K562 (cell line): ENCODE results near the gene GBA2. TPM values are rescaled to one million over a fixed set of nuclear protein-coding genes. Genes with fewer than 3 reads are reported as not detected.

Experiments used
- ATAC-seq: fragments of 200-7000 bp; cut with Tn5 transposase; 3 replicates; pipeline ENCODE4 v1.9.1; 2020; ENCODE audit warnings: moderate library complexity
- BruUV-seq: library from RNA; stranded (reverse); fragments of 400-500 nt; replicated peaks from 2 replicates; lab custom pipeline; 2021; lab: Mats Ljungman, UMichigan
- CTCF ChIA-PET: fragments of 300-600 bp; formaldehyde crosslinking; extraction: SDS; loops from one replicate; lab custom pipeline; 2021; ENCODE audit warnings: low intra/inter-chr PET ratio; lab: Yijun Ruan, JAX
- POLR2A ChIA-PET: fragments of 300-600, 350-650 bp; sonication (Branson Sonifier 250); formaldehyde crosslinking; extraction: SDS; loops from one replicate; lab custom pipeline; 2021; ENCODE audit warnings: antibody characterized with exemption, inconsistent platforms; lab: Yijun Ruan, JAX
- DNase-seq, 4 experiments: peaks; one replicate each; pipeline versions ENCODE4 v3.0.0 to v3.0.0-alpha.2; 2011 to 2018; ENCODE audit warnings: low spot score in 3 of 4, mixed read lengths in 3 of 4; ENCODE audit errors: extremely low read depth in 1 of 4
- FAIRE-seq: peaks from 2 replicates; lab custom pipeline; 2011; peaks lifted over from hg19 to GRCh38; lab: Jason Lieb, UNC
- H2AFZ ChIP-seq: 2 replicates; pipeline ENCODE4 v1.6.0; 2011; ENCODE audit warnings: low read depth, low read length, control low read depth, inconsistent platforms
- H3K27ac ChIP-seq: fragments of 200-600 bp; 3 replicates; pipeline ENCODE4 v1.8.0; 2011; ENCODE audit warnings: low read depth, mild to moderate bottlenecking, control low read depth, inconsistent platforms, low read length, moderate library complexity, mixed read lengths; ENCODE audit errors: extremely low read depth
- H3K27me3 ChIP-seq, 2 experiments: fragments of 300-600 bp in 1 of 2; 2 replicates in 1 of 2; 3 replicates in 1 of 2; pipeline versions ENCODE4 v1.6.0 to v1.8.0; 2011; ENCODE audit warnings: inconsistent platforms in 2 of 2, low read length in 2 of 2, mild to moderate bottlenecking in 1 of 2, mixed read lengths in 1 of 2, moderate library complexity in 1 of 2; ENCODE audit not compliant: control insufficient read depth in 2 of 2, insufficient read depth in 2 of 2
- H3K36me3 ChIP-seq: fragments of 300-600 bp; 3 replicates; pipeline ENCODE4 v1.8.0; 2011; ENCODE audit warnings: mild to moderate bottlenecking, low read length, inconsistent platforms; ENCODE audit not compliant: control insufficient read depth, insufficient read depth
- H3K4me1 ChIP-seq, 2 experiments: fragments of 200-600 bp in 1 of 2; replicated peaks in 1 of 2; 2 replicates in 1 of 2; 3 replicates in 1 of 2; pipeline versions ENCODE4 v1.5.1 to v1.8.0; 2011; ENCODE audit warnings: inconsistent platforms in 2 of 2, low read length in 2 of 2, mild to moderate bottlenecking in 1 of 2, mixed read lengths in 1 of 2, moderate library complexity in 1 of 2; ENCODE audit not compliant: control insufficient read depth in 2 of 2, insufficient read depth in 2 of 2
- H3K4me2 ChIP-seq: 2 replicates; pipeline ENCODE4 v1.6.1; 2011; ENCODE audit warnings: low read length, control low read depth, inconsistent platforms, mixed read lengths; ENCODE audit not compliant: insufficient read depth
- H3K4me3 ChIP-seq: fragments of 200-600 bp; sonication (generic), shearing (Covaris generic); 2 replicates; pipeline ENCODE4 v1.5.1; 2016; ENCODE audit warnings: control low read depth, inconsistent platforms
- H3K79me2 ChIP-seq: fragments of 200-600 bp; 3 replicates; pipeline ENCODE4 v1.8.0; 2011; ENCODE audit warnings: low read length, inconsistent platforms; ENCODE audit not compliant: control insufficient read depth, insufficient read depth
- H3K9ac ChIP-seq, 2 experiments: 2 replicates each; pipeline versions ENCODE4 v1.6.0 to v1.6.1; 2011; ENCODE audit warnings: low read depth in 2 of 2, low read length in 2 of 2, control low read depth in 1 of 2, inconsistent platforms in 1 of 2, mild to moderate bottlenecking in 1 of 2, mixed read lengths in 1 of 2; ENCODE audit not compliant: insufficient read depth in 1 of 2
- H3K9me1 ChIP-seq: one replicate; pipeline ENCODE4 v1.6.0; 2011; ENCODE audit warnings: inconsistent platforms, mild to moderate bottlenecking, low read length, moderate library complexity; ENCODE audit not compliant: control insufficient read depth, insufficient read depth
- H3K9me3 ChIP-seq: replicated peaks from 2 replicates; pipeline ENCODE4 v1.5.1; 2011; ENCODE audit warnings: low read depth, low read length, inconsistent platforms; ENCODE audit not compliant: control insufficient read depth, insufficient read depth
- H4K20me1 ChIP-seq: replicated peaks from 2 replicates; pipeline ENCODE4 v1.6.1; 2011; ENCODE audit warnings: low read length, inconsistent platforms, mixed read lengths; ENCODE audit not compliant: control insufficient read depth, insufficient read depth
- NCOA2 ChIP-seq, 2 experiments: fragments of 450-650 bp; IDR thresholded peaks; 2 replicates each; pipeline ENCODE4 v1.6.1; 2018; ENCODE audit warnings: mild to moderate bottlenecking in 2 of 2, moderate library complexity in 1 of 2; ENCODE audit not compliant: partially characterized antibody in 2 of 2
- RBFOX2 ChIP-seq: fragments of 200-400 bp; formaldehyde crosslinking; IDR thresholded peaks from 2 replicates; pipeline ENCODE4 v1.6.1; 2017; ENCODE audit warnings: low read depth, mild to moderate bottlenecking, low read length, moderate library complexity
- WGBS: fragments of 100-300 bp; shearing (Covaris generic); methylation state at CpG from one replicate; pipeline ENCODE4 v1.1.6; 2016; ENCODE audit warnings: low coverage, mixed read lengths; ENCODE audit not compliant: insufficient coverage; ENCODE audit errors: missing lambda C conversion rate; 5-methylcytosine and 5-hydroxymethylcytosine counted together
- in situ Hi-C: fragments of 300-500 bp; cut with MboI; formaldehyde crosslinking; loops from 4 replicates; pipeline ENCODE4 v1.15.0; 2018; ENCODE audit warnings: inconsistent platforms, mixed read lengths
- intact Hi-C: fragments of 100-400 bp; cut with micrococcal nuclease; formaldehyde crosslinking; loops from 2 replicates; pipeline ENCODE4 v1.14.2; 2022
- polyA plus RNA-seq, 8 experiments: library from polyadenylated mRNA; depleted of rRNA in 4 of 8; stranded (reverse) in 5 of 8; unstranded in 3 of 8; fragments of >200 nt; fragmentation: Nextera tagmentation in 2 of 8; fragmentation: Illumina TruSeq in 1 of 8; extraction: Ambion mirVana in 2 of 8; extraction: Trizol in 1 of 8; gene quantifications; 2 replicates each; pipeline versions ENCODE4 v1.2.1 to v1.2.3, GENCODE V29; 2011 to 2014; ENCODE audit warnings: inconsistent platforms in 1 of 8, missing spikeins in 1 of 8
- total RNA-seq, 7 experiments: library from RNA; depleted of rRNA in 6 of 7; stranded (reverse); fragments of >200 nt in 6 of 7; fragmentation: Illumina TruSeq in 2 of 7; extraction: Trizol in 2 of 7; gene quantifications; 2 replicates each; pipeline versions ENCODE4 v1.2.1 to v1.2.3, GENCODE V29; 2011 to 2021; ENCODE audit warnings: low replicate concordance in 1 of 7
- TF ChIP-seq, protein P1 (sequence below): fragments of 450-650 bp; IDR thresholded peaks from 2 replicates; pipeline ENCODE4 v1.6.1; 2018; ENCODE audit not compliant: partially characterized antibody

GBA2 gene
- total and polyA plus RNA-seq, 9 of the 15 experiments (the other 6 are each of a cell fraction or from before 2014, with no cell fraction given): 14.1 to 60.4 (median 32.1) TPM

- no TSS peak for BruUV-seq
- peaks cover 97% of the 10 kb centered on the region for H3K36me3 ChIP-seq
These were observed 8.8 kb downstream of the GBA2 start for GRCh38 chr9:35740243-35740642.

More at GRCh38 chr9:35740243-35740642, 8.8 kb downstream of the GBA2 start:
- H3K4me1 ChIP-seq: no peaks in the 10 kb centered on the region; a peak in 1 of 5 replicates
- TF ChIP-seq NCOA2 (IDR thresholded peaks at IDR 0.05; ENCODE audit: partially characterized antibody in 2 of 2) (no peak), RBFOX2 (0 out of 2 replicates have a peak, but pooled peaks have one; percentile 23)
- TF ChIP-seq, protein P1, sequence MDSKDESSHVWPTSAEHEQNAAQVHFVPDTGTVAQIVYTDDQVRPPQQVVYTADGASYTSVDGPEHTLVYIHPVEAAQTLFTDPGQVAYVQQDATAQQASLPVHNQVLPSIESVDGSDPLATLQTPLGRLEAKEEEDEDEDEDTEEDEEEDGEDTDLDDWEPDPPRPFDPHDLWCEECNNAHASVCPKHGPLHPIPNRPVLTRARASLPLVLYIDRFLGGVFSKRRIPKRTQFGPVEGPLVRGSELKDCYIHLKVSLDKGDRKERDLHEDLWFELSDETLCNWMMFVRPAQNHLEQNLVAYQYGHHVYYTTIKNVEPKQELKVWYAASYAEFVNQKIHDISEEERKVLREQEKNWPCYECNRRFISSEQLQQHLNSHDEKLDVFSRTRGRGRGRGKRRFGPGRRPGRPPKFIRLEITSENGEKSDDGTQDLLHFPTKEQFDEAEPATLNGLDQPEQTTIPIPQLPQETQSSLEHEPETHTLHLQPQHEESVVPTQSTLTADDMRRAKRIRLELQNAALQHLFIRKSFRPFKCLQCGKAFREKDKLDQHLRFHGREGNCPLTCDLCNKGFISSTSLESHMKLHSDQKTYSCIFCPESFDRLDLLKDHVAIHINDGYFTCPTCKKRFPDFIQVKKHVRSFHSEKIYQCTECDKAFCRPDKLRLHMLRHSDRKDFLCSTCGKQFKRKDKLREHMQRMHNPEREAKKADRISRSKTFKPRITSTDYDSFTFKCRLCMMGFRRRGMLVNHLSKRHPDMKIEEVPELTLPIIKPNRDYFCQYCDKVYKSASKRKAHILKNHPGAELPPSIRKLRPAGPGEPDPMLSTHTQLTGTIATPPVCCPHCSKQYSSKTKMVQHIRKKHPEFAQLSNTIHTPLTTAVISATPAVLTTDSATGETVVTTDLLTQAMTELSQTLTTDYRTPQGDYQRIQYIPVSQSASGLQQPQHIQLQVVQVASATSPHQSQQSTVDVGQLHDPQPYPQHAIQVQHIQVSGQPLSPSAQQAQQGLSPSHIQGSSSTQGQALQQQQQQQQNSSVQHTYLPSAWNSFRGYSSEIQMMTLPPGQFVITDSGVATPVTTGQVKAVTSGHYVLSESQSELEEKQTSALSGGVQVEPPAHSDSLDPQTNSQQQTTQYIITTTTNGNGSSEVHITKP: peak; percentile 89
- no peak overlapping the region for H3K9ac ChIP-seq
- DNase-seq (no peak), ATAC-seq (no peak), FAIRE-seq (no peak)
- no peak overlapping the region for H2AFZ ChIP-seq
- H3K9me1 ChIP-seq: no peaks in the 10 kb centered on the region
- no peaks in the 10 kb centered on the region for H3K9me3 ChIP-seq
- intact Hi-C loops (no loop called here), in situ Hi-C loops (no loop called here)
- H3K27me3 ChIP-seq: no peaks in the 10 kb centered on the region
- ChIA-PET CTCF (no interaction called here), POLR2A (interaction anchor here (0.6 to 4.8 kb wide), 4 partner anchors 8 to 398 kb away, joined by 3 to 21 read pairs (median 3); partner anchors contain the start of genes GBA2 and RGP1)
- no peak overlapping the region for H3K4me2 ChIP-seq
- no peak overlapping the region for H3K4me3 ChIP-seq
- WGBS: 98% methylated on average over 6 of the region's 6 CpGs
- peaks cover 22% of the 10 kb centered on the region for H3K79me2 ChIP-seq
- H3K27ac ChIP-seq: no peak overlapping the region
- no peaks in the 10 kb centered on the region for H4K20me1 ChIP-seq
